Left renal cortex interstitium (tissue), 4 donors: ENCODE data around the gene RPGR. TPM values are rescaled to one million over a fixed set of nuclear protein-coding genes. Genes with fewer than 3 reads are reported as not detected.

ENCODE experiments used
- DNase-seq, 4 donors: peaks; one replicate each; pipeline ENCODE4 v3.0.0-alpha.2; 2013; ENCODE audit warnings: low read depth in 4 of 4, low spot score in 2 of 4, missing footprints in 1 of 4
- polyA plus RNA-seq, 4 donors: library from polyadenylated mRNA; unstranded; fragments of 120-200 nt; gene quantifications; one replicate each; pipeline ENCODE4 v1.2.1, GENCODE V29; 2013; ENCODE audit not compliant: insufficient read length in 4 of 4

Gene RPGR, protein sequence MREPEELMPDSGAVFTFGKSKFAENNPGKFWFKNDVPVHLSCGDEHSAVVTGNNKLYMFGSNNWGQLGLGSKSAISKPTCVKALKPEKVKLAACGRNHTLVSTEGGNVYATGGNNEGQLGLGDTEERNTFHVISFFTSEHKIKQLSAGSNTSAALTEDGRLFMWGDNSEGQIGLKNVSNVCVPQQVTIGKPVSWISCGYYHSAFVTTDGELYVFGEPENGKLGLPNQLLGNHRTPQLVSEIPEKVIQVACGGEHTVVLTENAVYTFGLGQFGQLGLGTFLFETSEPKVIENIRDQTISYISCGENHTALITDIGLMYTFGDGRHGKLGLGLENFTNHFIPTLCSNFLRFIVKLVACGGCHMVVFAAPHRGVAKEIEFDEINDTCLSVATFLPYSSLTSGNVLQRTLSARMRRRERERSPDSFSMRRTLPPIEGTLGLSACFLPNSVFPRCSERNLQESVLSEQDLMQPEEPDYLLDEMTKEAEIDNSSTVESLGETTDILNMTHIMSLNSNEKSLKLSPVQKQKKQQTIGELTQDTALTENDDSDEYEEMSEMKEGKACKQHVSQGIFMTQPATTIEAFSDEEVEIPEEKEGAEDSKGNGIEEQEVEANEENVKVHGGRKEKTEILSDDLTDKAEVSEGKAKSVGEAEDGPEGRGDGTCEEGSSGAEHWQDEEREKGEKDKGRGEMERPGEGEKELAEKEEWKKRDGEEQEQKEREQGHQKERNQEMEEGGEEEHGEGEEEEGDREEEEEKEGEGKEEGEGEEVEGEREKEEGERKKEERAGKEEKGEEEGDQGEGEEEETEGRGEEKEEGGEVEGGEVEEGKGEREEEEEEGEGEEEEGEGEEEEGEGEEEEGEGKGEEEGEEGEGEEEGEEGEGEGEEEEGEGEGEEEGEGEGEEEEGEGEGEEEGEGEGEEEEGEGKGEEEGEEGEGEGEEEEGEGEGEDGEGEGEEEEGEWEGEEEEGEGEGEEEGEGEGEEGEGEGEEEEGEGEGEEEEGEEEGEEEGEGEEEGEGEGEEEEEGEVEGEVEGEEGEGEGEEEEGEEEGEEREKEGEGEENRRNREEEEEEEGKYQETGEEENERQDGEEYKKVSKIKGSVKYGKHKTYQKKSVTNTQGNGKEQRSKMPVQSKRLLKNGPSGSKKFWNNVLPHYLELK
- polyA plus RNA-seq: 10 to 100 TPM; 11.7 to 24.3 (median 14.9) TPM

GRCh38 chrX:38327007-38327774, at the start of gene RPGR:
TSS of gene RPGR (minus strand) at chrX:38327509. CDS start at chrX:38327367, 142 bp downstream.
- DNase-seq: peak; percentile 68 to 83 (median 74)

DNA sequence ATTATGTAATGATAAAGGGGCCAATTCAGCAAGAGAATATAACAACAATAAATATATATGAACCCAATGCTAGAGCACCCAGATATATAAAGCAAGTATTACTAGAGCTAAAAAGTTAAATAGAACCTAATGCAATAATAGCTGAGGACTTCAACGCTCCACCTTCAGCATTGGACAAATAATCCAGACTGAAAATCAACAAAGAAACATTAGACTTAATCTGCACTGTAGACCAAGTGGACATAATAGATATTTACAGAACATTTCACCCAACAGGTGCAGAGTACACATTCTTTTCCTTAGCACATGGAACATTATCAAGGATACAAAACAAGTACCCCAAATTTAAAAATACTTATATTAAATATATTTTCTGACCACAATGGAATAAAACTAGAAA, 49.4 kb upstream of the RPGR start:
- no peak for DNase-seq

- no peak for DNase-seq
Measured at GRCh38 chrX:38375891-38376290, 48.6 kb upstream of the RPGR start.

GRCh38 chrX:38374431-38374830, 47.1 kb upstream of the RPGR start:
- DNase-seq: no peak

- no peak for DNase-seq
Measured at GRCh38 chrX:38371641-38372040, 44.3 kb upstream of the RPGR start.

DNA sequence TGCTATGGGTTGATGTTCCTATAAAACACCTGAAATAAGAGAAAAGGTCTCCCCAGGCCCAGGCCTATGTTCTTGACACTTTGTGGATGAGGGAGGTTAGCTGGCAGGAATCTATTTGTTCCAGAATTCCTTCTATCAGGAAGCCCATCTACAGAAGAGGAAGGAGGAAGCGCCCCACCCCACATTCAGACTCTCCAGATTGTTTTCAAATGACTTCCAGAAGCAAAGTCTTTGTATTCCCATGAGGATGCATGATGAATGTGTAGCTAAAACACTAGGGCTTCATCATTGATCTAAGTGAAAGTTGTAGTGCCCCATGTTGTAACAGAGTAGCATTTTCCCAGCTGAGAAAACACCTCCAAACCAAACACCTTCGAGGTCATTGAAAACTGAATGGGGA, 41.5 kb upstream of the RPGR start:
- DNase-seq: no peak

GRCh38 chrX:38365954-38366353, 38.6 kb upstream of the RPGR start:
- DNase-seq: no peak

DNA sequence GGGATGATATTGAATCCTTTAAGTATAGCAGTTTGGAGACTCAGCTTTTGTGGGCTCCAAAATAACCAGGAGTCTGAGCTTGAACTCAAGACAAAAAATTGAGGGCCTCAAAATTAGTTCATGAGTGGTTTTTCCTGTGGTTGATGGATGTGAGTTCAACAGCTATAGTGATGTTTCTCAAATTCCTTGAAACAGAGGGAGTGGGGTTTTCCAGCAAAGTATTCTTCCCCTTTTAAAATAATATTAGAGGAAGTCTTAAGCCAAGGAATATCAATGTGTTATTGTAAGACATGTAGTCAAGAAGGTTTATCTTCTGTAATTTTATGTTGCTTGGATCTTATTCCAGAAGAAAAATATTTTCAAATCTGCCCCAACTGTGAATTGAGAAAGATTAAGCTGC, 35.7 kb upstream of the RPGR start:
- no peak for DNase-seq

GRCh38 chrX:38357747-38358673, 30.7 kb upstream of the RPGR start:
- no peak for DNase-seq

DNA sequence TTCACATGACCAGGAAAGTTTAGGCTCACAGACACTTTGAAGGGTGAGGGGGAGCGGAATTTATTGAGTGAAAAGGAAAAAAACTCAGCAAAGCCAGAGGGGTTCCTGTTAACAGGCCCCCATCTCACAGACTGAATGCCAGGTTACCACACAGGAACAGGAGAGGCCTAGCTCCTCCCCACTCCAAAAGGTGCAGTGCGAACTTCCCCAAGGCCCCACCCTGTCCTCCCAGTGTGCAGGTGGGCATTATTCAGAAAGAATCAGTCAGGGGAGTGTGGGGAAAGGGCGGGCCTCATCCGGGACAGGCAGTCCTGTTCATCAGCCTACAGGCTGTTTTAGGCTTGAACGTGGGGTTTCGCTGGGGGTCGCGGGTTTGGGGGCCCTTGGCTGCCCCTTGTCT, 29.1 kb upstream of the RPGR start:
- DNase-seq: no peak

- DNase-seq: no peak
Measured at GRCh38 chrX:38352362-38352761, 25.1 kb upstream of the RPGR start, which contains the start of gene OTC. TSS of gene OTC (plus strand) at chrX:38352604. CDS start at chrX:38352697, 93 bp downstream.

- no peak for DNase-seq
Measured at GRCh38 chrX:38351346-38351745, 24.0 kb upstream of the RPGR start.

DNA sequence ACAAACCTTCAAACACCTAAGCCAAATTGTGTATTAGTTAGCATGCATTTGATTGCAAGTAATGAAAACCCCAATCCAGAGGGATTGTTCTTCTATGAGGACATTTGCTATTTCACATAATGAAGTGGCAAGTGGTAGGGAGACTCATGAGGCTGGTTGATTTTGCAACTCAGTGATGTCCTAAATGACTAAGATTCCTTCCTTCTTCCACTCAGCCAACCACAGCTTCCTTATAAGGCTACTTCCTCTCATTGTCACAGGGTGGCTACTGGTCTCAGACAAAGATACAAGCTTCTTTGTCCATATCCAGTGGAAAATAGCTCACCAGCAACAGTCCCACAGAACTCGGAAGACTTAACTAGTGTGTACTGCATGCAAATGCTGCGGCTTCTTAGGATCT, 19.8 kb upstream of the RPGR start:
- no peak for DNase-seq

DNA sequence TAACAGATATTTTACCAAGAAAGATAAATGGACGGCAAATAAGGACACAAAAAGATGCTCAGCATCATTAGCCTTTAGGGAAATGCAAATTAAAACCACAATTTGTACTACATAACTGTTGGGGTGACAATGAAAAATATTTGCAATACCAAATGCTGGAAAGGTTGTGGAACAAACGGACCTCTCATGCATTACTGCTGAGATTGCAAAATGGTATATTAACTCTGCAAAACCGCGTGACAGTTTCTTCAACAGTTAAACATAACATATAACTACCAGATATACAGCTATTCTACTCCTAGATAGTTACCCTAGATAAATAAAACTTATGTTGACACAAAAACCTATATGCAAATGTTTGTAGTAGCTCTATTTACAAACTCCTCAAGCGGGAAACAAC, 18.8 kb upstream of the RPGR start:
- DNase-seq: no peak

- no peak for DNase-seq
Measured at GRCh38 chrX:38342853-38343778, 15.8 kb upstream of the RPGR start.

DNA sequence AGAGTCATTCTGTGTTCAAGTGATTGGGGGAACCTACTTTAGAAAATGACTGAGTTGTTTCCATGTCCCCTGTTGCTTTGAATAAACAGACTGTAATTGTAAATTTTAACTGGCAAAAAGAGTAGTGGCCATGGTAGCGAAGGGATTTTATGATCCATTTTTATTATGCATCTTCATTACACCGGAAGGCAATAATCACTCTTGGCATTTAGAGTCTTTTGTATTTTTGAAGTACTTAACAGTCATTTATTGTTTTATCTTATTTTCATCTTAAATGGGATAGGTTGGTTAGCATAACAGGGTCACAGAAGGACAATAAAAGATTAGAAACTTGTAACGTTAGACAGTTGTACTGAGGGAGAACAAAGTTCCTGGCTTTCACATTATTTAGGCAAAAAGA, 14.1 kb upstream of the RPGR start:
- no peak for DNase-seq

- DNase-seq: no peak
Measured at GRCh38 chrX:38336538-38337240, 9.4 kb upstream of the RPGR start.
